ENCODE data around the gene CASZ1. TPM values are rescaled to one million over a fixed set of nuclear protein-coding genes. Genes with fewer than 3 reads are reported as not detected.
A peak's percentile ranks its signal among the peaks of the same experiment; 100 is the strongest.

Gene CASZ1
- total RNA-seq, 1 experiment from 2014 or later: 27.8 TPM

GRCh38 chr1:10634075-10634427, 162.4 kb downstream of the CASZ1 start:
- ChIA-PET POLR2A (no interaction called here), CTCF (no interaction called here)
- no peaks in the 10 kb centered on the region for H3K36me3 ChIP-seq (ENCODE audit: control insufficient read depth, insufficient read depth, low read length)
- no peak overlapping the region for H3K27ac ChIP-seq (ENCODE audit: low read length)
- H3K4me1 ChIP-seq (ENCODE audit: control insufficient read depth, insufficient read depth, low read length): peaks cover 8% of the 10 kb centered on the region
- H3K27me3 ChIP-seq (ENCODE audit: control insufficient read depth, insufficient read depth, low read length): no peaks in the 10 kb centered on the region
- DNase-seq (ENCODE audit: low read depth, low spot score): no peak
- intact Hi-C loops (cut with micrococcal nuclease; ENCODE audit: unreplicated experiment): no loop called here
- H3K9me3 ChIP-seq (ENCODE audit: control insufficient read depth, insufficient read depth, low read depth, low read length): no peaks in the 10 kb centered on the region
- no peak for TF ChIP-seq TCF7L2 (IDR thresholded peaks at IDR 0.05; ENCODE audit: low read depth, low read length)
- TF ChIP-seq CTCF (IDR thresholded peaks at IDR 0.05): no peak
- no peak; the same call in 1 of the 2 replicates for TF ChIP-seq POLR2AphosphoS5 (IDR thresholded peaks at IDR 0.05; ENCODE audit: low read depth, low read length)
- TF ChIP-seq REST (IDR thresholded peaks at IDR 0.05; ENCODE audit: insufficient read depth in 1 of 2, low read depth in 2 of 2, low read length in 1 of 2): no peak
- TF ChIP-seq SIN3A (IDR thresholded peaks at IDR 0.05; ENCODE audit: borderline replicate concordance, insufficient read depth, low read depth, low read length): no peak
- no TSS peak for BruUV-seq (replicated peaks)
- peak; percentile 19; the same call in 1 of the 2 replicates for ATAC-seq
- in situ Hi-C loops (cut with HindIII; ENCODE audit: low pct_unique_long_range_greater_than_20kb, low sequenced_read_pairs): no loop called here
- H3K4me3 ChIP-seq (ENCODE audit: low read depth in 2 of 2, low read length in 2 of 2): no peak overlapping the region

GRCh38 chr1:10633416-10633815, 163.0 kb downstream of the CASZ1 start:
- no peak for TF ChIP-seq CTCF (IDR thresholded peaks at IDR 0.05)
- TF ChIP-seq TCF7L2 (IDR thresholded peaks at IDR 0.05; ENCODE audit: low read depth, low read length): no peak
- TF ChIP-seq POLR2AphosphoS5 (IDR thresholded peaks at IDR 0.05; ENCODE audit: low read depth, low read length): no peak
- TF ChIP-seq REST (IDR thresholded peaks at IDR 0.05; ENCODE audit: insufficient read depth in 1 of 2, low read depth in 2 of 2, low read length in 1 of 2): no peak
- TF ChIP-seq SIN3A (IDR thresholded peaks at IDR 0.05; ENCODE audit: borderline replicate concordance, insufficient read depth, low read depth, low read length): no peak
- intact Hi-C loops (cut with micrococcal nuclease; ENCODE audit: unreplicated experiment): no loop called here
- CTCF ChIA-PET: no interaction called here
- Histone ChIP-seq H3K9me3 (ENCODE audit: control insufficient read depth, insufficient read depth, low read depth, low read length) (no peaks in the 10 kb centered on the region), H3K27ac (ENCODE audit: low read length) (no peak overlapping the region), H3K27me3 (ENCODE audit: control insufficient read depth, insufficient read depth, low read length) (no peaks in the 10 kb centered on the region), H3K4me1 (ENCODE audit: control insufficient read depth, insufficient read depth, low read length) (peaks cover 8% of the 10 kb centered on the region), H3K36me3 (ENCODE audit: control insufficient read depth, insufficient read depth, low read length) (no peaks in the 10 kb centered on the region), H3K4me3 (ENCODE audit: low read depth in 2 of 2, low read length in 2 of 2) (no peak overlapping the region)
- DNase-seq (ENCODE audit: low read depth, low spot score) (no peak), ATAC-seq (no peak)
- no TSS peak for BruUV-seq (replicated peaks)
- in situ Hi-C loops (cut with HindIII; ENCODE audit: low pct_unique_long_range_greater_than_20kb, low sequenced_read_pairs): no loop called here
- POLR2A ChIA-PET: no interaction called here

Data from Panc1 (cell line).